Adipocyte (in vitro differentiated cells): ENCODE results near the gene API5.
A peak's percentile ranks its signal among the peaks of the same experiment; 100 is the strongest.

ENCODE experiments used
- DNase-seq: peaks from one replicate; pipeline ENCODE4 v3.0.0-alpha.2; 2015; ENCODE audit warnings: low read depth
- H3K27me3 ChIP-seq: replicated peaks from 2 replicates; pipeline ENCODE4 v1.7.0; 2013; ENCODE audit warnings: mild to moderate bottlenecking, low read length, moderate library complexity; ENCODE audit not compliant: control insufficient read depth, insufficient read depth
- H3K36me3 ChIP-seq: 2 replicates; pipeline ENCODE4 v1.7.0; 2013; ENCODE audit warnings: low read length, mild to moderate bottlenecking, moderate library complexity; ENCODE audit not compliant: control insufficient read depth, insufficient read depth, severe bottlenecking
- H3K4me1 ChIP-seq: 2 replicates; pipeline ENCODE4 v1.7.0; 2013; ENCODE audit warnings: mild to moderate bottlenecking, low read length, moderate library complexity; ENCODE audit not compliant: control insufficient read depth, insufficient read depth
- H3K4me3 ChIP-seq: 2 replicates; pipeline ENCODE4 v1.7.0; 2013; ENCODE audit warnings: mild to moderate bottlenecking, low read length, moderate library complexity
- H3K9ac ChIP-seq: 2 replicates; pipeline ENCODE4 v1.7.0; 2013; ENCODE audit warnings: mild to moderate bottlenecking, low read length, moderate library complexity
- H3K9me3 ChIP-seq: 2 replicates; pipeline ENCODE4 v1.7.0; 2013; ENCODE audit warnings: mild to moderate bottlenecking, low read length, moderate library complexity; ENCODE audit not compliant: control insufficient read depth

API5 gene

DNA sequence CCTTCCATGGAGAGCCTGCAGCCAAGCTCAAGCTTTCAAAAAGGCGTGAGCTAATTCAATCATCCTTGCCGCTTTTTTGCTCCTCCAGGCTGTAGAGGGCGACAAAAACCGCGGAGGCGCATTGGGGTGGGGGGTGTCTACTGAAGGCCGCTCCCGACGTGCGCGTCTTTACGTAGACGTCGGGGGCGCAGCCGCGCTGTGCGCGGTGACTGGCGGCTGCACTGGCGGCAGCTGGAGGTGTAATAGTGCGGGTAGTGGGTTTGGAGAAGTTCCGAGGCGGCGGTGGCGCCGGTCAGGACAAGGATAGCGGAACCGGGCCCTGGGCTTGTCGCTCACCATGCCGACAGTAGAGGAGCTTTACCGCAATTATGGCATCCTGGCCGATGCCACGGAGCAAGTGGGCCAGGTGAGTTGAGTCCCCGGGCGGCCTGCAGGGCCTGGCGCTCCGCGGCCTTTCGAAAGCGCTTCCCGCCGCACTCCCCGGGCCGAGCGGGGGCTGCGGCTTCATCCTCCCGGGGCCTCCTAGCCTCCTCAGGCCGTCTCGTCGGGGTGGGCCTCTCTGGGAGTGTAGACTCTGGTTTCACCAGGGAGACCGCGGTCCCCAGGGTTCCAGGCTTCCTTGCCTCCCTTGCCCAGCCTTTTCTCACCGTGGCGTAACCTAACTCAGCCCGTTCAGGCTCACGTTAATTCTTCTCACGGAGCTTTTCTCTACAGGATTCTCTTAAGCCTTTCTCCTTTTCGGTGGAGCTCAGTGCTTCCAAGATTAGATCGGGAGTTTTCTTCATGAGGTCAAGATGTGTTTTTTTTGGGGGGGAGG lies at the start of gene API5:
Gene API5 (plus strand): TSS at position 206 of the 817 bp plus-strand sequence. CDS start 132 bp downstream, at position 338.
- Histone ChIP-seq H3K4me3 (peak within 1 kb of the TSS; percentile 98), H3K9me3 (no peaks in the 10 kb centered on the region), H3K27me3 (no peaks in the 10 kb centered on the region), H3K9ac (peak within 1 kb of the TSS; percentile 98), H3K36me3 (no peaks in the 10 kb centered on the region), H3K4me1 (peaks cover 29% of the 10 kb centered on the region)
- peak; percentile 97 for DNase-seq

DNA sequence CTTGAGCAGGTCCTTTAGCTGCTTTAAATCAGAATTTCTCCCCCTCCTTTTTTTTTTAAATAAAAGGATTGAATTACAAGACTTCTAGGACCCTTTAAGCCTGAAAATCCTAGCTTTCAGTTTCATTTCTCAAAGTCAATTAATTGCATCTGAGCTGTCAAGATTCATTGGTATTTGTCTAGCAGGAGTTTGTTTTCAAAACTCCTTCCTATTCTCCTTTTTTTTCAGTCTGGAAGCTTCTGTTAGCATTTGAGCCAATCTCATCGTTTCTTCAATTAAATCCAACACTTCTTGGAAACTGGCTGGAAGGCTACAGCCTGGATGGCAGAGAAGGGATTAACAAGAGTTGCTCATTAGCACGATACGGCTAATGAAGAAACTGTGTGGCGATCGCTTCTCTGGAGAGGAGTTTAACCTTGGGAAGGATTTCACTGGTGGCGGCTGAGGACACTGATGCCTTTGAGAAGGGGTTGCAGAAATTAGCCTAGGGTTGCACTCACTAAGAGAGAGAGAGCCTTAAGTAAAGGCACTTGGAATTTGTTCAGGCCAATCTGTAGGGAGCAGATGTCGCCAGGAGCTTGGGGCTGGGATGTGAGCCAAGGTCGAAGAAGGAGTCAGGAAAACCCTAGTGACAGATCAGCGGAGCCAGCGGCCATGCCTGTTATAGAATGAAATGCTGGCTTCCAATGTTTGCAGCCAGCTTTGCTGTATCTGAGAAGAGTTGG lies 43.8 kb upstream of the API5 start:
- peak overlapping the region; percentile 37 for H3K4me3 ChIP-seq
- peaks cover 5% of the 10 kb centered on the region for H3K27me3 ChIP-seq
- H3K9ac ChIP-seq: no peak overlapping the region
- H3K36me3 ChIP-seq: no peaks in the 10 kb centered on the region
- DNase-seq: no peak
- H3K4me1 ChIP-seq: peaks cover 3% of the 10 kb centered on the region
- no peaks in the 10 kb centered on the region for H3K9me3 ChIP-seq

DNA sequence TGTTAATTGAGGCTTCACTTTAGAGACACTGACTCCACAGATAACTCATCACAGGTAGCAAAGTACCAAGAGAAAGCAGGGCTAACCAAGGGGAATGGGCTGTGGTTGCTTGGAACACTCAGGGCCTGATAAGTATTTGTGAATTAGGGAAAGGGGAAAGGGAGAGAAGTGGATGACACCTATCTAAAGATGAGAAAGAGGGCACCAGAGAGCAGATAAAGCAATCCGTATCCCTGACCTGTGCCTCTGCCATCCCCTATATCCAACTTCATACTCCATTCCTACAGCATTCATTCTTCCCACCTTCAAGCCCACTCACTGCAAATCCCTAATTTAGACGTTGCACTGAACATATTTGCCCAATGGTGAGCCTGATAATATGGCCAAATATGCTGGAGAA lies 43.0 kb upstream of the API5 start:
- no peak overlapping the region for H3K9ac ChIP-seq
- no peak overlapping the region for H3K4me3 ChIP-seq

DNA sequence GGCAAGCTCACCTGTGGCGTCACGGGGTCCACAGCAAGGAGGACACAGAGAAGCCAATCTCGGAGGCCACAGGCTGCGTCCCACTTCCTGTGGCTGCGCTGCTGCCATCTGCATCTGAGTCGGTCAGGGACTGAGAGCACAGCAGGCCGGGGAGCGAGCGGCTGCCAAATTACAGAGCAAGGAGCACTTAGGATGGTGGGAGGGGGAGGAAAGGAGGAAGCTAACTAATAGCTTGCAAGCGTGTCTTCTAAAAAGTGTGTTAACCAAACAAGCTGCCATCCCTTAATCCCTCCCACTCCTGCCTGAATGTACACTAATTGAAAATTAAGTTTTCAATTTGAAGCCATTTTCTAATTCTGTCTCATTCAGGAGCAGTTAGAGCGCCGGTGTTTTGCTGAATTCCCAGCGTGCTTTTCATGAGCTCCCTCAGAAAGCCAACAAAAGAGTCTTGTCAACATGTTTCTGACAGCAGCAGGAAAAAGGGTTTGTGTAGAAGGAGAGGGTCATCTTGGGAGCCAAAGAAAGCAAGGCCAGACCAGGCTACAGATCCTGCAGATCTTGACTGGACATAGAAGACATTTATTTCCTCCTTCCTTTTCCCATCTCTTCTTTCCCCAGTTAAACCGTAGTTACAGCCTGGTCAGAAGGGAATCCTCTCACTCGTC lies 42.4 kb upstream of the API5 start:
- Histone ChIP-seq H3K27me3 (peaks cover 5% of the 10 kb centered on the region), H3K4me3 (no peak overlapping the region), H3K9ac (no peak overlapping the region), H3K9me3 (no peaks in the 10 kb centered on the region), H3K36me3 (no peaks in the 10 kb centered on the region), H3K4me1 (peaks cover 3% of the 10 kb centered on the region)
- DNase-seq: no peak

More for the DNA sequence above, 43.0 kb upstream of the API5 start:
- no peaks in the 10 kb centered on the region for H3K36me3 ChIP-seq
- H3K9me3 ChIP-seq: no peaks in the 10 kb centered on the region
- no peak for DNase-seq
- peaks cover 5% of the 10 kb centered on the region for H3K27me3 ChIP-seq
- H3K4me1 ChIP-seq: peaks cover 3% of the 10 kb centered on the region

DNA sequence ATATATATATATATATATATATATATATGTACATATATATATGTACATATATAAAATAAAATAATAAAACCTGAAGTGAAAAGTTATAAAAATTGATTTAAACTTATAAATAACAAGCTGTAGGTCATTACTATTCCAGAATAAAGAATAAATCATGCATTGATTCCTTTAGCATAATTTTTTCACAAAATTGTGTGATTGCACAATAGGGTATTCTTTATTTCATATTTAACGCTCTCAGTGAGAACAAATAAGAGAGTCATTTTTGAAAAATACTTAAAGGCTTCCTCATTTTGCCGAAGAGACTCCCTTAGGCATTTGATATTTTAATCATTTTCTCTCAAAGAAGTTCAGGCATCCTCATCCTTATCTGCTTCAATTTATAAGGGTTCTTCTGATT lies 41.3 kb upstream of the API5 start:
- no peak for DNase-seq
- no peak overlapping the region for H3K4me3 ChIP-seq
- no peak overlapping the region for H3K9ac ChIP-seq

DNA sequence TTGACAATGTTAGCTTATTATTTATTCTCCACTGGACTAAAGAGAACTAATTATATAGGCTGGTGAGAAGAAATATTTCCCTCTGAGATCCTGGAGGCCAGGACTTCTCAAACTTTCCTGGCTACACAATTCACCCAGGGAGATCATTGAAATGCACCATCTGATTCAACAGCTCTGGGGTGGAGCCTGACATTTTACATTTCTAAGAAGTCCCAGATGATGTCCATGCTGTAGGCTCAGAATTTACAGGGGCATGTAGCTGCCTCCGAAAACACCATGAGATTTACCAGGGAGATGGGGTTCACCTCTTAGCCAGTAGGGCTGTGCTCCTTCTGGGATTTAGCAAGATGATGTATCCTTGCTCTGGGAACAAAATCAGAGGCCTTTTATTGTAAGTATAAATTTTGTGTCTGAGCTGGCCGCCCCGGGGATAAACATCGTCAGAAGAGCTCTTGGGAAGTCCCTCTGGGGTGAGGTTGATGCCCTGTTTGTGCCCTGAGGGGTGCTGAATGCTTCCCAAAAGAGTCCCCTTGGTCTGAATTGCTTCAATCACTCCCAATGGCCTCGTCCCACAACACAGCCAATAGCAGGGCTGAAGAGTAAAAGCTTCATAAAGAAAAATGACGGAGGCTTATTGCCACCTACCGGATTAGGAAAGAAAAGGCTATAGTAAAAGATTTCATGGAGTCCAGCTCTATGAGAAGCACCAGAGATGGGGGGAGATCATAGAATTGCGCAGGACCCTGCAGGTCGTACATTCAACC lies 33.4 kb upstream of the API5 start:
- Histone ChIP-seq H3K4me3 (no peak overlapping the region), H3K27me3 (peaks cover 34% of the 10 kb centered on the region), H3K9me3 (no peaks in the 10 kb centered on the region), H3K4me1 (no peaks in the 10 kb centered on the region), H3K36me3 (no peaks in the 10 kb centered on the region), H3K9ac (no peak overlapping the region)
- DNase-seq: peak; percentile 49

More for the DNA sequence above, 41.3 kb upstream of the API5 start:
- Histone ChIP-seq H3K36me3 (no peaks in the 10 kb centered on the region), H3K4me1 (peaks cover 3% of the 10 kb centered on the region), H3K9me3 (no peaks in the 10 kb centered on the region), H3K27me3 (peaks cover 7% of the 10 kb centered on the region)

DNA sequence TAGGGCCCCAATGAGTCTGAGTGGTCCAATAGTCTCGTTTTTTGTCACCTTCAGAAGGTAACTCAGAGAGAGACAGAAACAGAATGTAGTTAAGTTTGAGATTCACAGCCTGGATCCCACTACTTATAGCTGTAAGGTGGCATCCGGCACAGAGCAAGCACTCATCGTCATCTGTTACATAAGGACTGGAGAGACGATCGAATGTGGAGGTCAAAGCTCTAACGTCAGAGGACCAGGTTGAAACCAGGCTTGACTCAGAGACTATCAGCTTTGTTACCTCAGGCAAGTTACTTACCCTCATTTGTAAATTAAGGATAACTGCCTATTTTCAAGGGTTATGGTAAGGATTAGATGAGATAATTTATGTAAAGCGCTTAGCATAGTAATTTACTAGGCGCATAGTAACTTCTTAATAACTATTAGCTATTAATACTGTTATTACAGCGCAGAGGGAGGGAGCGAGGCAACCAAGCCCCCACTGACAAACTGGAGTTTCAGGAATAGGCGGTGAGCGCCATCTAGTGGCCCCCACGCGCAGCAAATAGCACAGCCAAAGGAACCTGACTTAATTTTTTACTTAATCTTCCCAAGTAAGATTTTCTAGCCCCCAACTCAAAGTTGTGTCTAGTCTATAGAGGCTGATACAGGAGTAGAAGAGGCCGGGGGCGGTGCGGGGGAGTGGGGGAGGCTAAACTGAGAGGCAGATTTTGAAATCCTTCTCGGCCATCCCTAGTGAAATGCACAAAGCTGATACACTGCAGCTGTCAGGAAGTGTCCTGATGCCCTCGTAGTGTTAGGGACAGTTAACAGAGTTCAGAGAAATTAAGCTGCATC lies 29.0 kb upstream of the API5 start:
- Histone ChIP-seq H3K4me3 (no peak overlapping the region), H3K4me1 (peaks cover 9% of the 10 kb centered on the region), H3K9me3 (no peaks in the 10 kb centered on the region), H3K36me3 (no peaks in the 10 kb centered on the region), H3K9ac (no peak overlapping the region), H3K27me3 (peaks cover 30% of the 10 kb centered on the region)
- DNase-seq: peak; percentile 63

DNA sequence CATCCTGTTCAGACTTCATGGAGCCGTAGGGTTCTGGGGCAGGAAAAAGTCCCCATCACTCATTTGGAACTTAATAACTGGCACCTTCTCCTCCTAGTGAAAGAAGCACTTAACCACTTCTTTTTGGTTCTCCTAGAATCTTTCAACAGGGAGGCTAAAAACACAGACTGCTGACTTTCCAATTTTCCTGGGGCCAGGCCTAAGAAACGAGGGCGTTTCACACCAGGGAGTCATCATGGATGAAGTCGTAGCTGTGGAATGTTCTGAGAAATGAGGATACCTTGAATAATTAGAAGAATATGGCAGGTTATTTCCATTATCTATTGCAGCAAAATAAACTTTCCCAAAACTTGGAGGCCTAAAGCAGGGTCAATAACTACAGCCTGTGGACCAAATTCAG lies 26.0 kb upstream of the API5 start:
- Histone ChIP-seq H3K9me3 (peaks cover 5% of the 10 kb centered on the region), H3K4me3 (no peak overlapping the region), H3K27me3 (peaks cover 18% of the 10 kb centered on the region), H3K4me1 (peaks cover 9% of the 10 kb centered on the region), H3K36me3 (no peaks in the 10 kb centered on the region), H3K9ac (no peak overlapping the region)
- no peak for DNase-seq

DNA sequence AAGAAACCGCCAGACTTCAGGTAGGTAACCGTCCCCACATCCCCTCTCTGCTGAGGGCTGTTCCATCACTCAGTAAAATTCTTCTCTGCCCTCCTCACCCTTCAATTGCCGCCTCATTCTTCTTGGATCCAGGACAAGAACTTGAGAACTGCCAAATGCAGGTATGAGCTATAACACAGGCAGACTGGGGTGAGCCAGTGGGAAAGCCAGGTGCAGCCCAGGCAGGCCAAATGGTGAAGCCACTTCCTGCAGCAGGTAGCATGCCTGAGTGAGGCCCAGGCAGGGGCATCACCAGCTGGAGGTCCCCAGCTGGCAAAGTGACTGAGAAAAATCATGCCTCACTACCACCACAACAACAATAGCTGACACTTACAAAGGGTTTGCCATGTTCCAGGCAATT lies 22.4 kb upstream of the API5 start:
- Histone ChIP-seq H3K27me3 (no peaks in the 10 kb centered on the region), H3K36me3 (no peaks in the 10 kb centered on the region), H3K4me1 (peaks cover 7% of the 10 kb centered on the region), H3K4me3 (no peak overlapping the region), H3K9ac (no peak overlapping the region), H3K9me3 (peaks cover 23% of the 10 kb centered on the region)
- DNase-seq: no peak

DNA sequence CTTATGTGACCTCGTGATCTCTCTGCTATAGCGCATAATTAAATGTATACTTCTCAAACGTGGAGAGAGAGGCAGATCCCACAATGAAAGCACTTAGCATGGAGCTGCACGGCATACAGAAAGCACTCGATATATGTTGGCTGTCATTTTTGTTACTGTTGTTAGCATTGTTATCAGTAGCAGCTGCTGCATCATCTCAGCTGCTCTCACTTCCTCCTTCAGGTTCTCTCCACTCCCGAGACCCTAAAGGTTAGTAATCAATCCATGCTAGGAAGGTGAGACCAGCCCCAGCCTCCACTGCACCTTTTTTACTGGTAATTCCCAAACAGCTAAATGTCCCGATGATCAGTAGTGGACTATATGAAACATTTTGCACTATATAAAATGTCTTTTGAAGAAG lies 13.4 kb upstream of the API5 start:
- peaks cover 47% of the 10 kb centered on the region for H3K9me3 ChIP-seq
- no peaks in the 10 kb centered on the region for H3K4me1 ChIP-seq
- H3K9ac ChIP-seq: no peak overlapping the region

More for the DNA sequence above, 13.4 kb upstream of the API5 start:
- no peak for DNase-seq
- no peaks in the 10 kb centered on the region for H3K36me3 ChIP-seq
- H3K27me3 ChIP-seq: peaks cover 4% of the 10 kb centered on the region
- H3K4me3 ChIP-seq: no peak overlapping the region
